ENCODE data around the gene NEK7. TPM values are rescaled to one million over a fixed set of nuclear protein-coding genes. Genes with fewer than 3 reads are reported as not detected.

NEK7 gene
- total and polyA plus RNA-seq, 9 of the 15 experiments (the other 6 are each of a cell fraction or from before 2014, with no cell fraction given), result 8.5 to 37.3 (median 27.7) TPM

GRCh38 chr1:198125995-198126735 is 30.6 kb upstream of the NEK7 start:
- Histone ChIP-seq H3K4me2 (ENCODE audit: insufficient read depth, low read length) (no peak overlapping the region), H3K4me3 (no peak overlapping the region), H3K9me3 (replicated peaks; ENCODE audit: control insufficient read depth, insufficient read depth, low read depth, low read length) (no peaks in the 10 kb centered on the region), H3K27ac (ENCODE audit: extremely low read depth, low read depth, low read length) (no peak overlapping the region), H3K79me2 (ENCODE audit: control insufficient read depth, insufficient read depth, low read length) (no peaks in the 10 kb centered on the region), H3K9ac (ENCODE audit: insufficient read depth in 1 of 2, low read depth in 2 of 2, low read length in 2 of 2) (no peak overlapping the region), H4K20me1 (replicated peaks; ENCODE audit: control insufficient read depth, insufficient read depth, low read length) (no peaks in the 10 kb centered on the region), H2AFZ (ENCODE audit: low read depth, low read length) (no peak overlapping the region), H3K36me3 (ENCODE audit: control insufficient read depth, insufficient read depth, low read length) (no peaks in the 10 kb centered on the region), H3K27me3 (ENCODE audit: control insufficient read depth in 2 of 2, insufficient read depth in 2 of 2, low read length in 2 of 2) (no peaks in the 10 kb centered on the region), H3K4me1 (replicated peaks in 1 of 2; ENCODE audit: control insufficient read depth in 2 of 2, insufficient read depth in 2 of 2, low read length in 2 of 2) (peaks cover 2 to 19% of the 10 kb centered on the region in 2 experiments; a peak in 3 of 5 replicates), H3K9me1 (ENCODE audit: control insufficient read depth, insufficient read depth, low read length) (no peaks in the 10 kb centered on the region)
- in situ Hi-C loops (cut with MboI) (no loop called here), intact Hi-C loops (cut with micrococcal nuclease) (no loop called here)
- DNase-seq (ENCODE audit: extremely low read depth in 1 of 4, low spot score in 3 of 4), result no peak
- no TSS peak for BruUV-seq (replicated peaks)
- ChIA-PET CTCF (ENCODE audit: low intra/inter-chr PET ratio) (no interaction called here), POLR2A (no interaction called here)
- FAIRE-seq, result peak; percentile 54
- 7% methylated on average over 1 of the region's 1 CpG for WGBS (ENCODE audit: insufficient coverage, low coverage, missing lambda C conversion rate)
- ATAC-seq, result no peak
- TF ChIP-seq THRAP3 (IDR thresholded peaks at IDR 0.05; ENCODE audit: borderline replicate concordance) (no peak), CC2D1A (IDR thresholded peaks at IDR 0.05) (no peak), GTF2B (IDR thresholded peaks at IDR 0.05; ENCODE audit: extremely low read depth, insufficient read length) (no peak), HSF4 (CRISPR knock-in tag; IDR thresholded peaks at IDR 0.05; ENCODE audit: borderline replicate concordance) (no peak), GABPB2 (CRISPR knock-in tag; conservative IDR thresholded peaks at IDR 0.05) (no peak), MBD2 (IDR thresholded peaks at IDR 0.05; ENCODE audit: borderline replicate concordance, low read depth) (no peak), ZFP30 (CRISPR knock-in tag; IDR thresholded peaks at IDR 0.05; ENCODE audit: borderline replicate concordance) (no peak), RFX7 (CRISPR knock-in tag; IDR thresholded peaks at IDR 0.05) (no peak), BHLHE40 (IDR thresholded peaks at IDR 0.05; ENCODE audit: low read length) (no peak), ZNF121 (CRISPR knock-in tag; conservative IDR thresholded peaks at IDR 0.05) (no peak), HDAC2 (IDR thresholded peaks at IDR 0.05) (no peak), DMBX1 (CRISPR knock-in tag; IDR thresholded peaks at IDR 0.05; ENCODE audit: borderline replicate concordance) (no peak), ZKSCAN8 (CRISPR knock-in tag; IDR thresholded peaks at IDR 0.05) (no peak), PREB (CRISPR knock-in tag; IDR thresholded peaks at IDR 0.05) (no peak), PCBP2 (IDR thresholded peaks at IDR 0.05; ENCODE audit: low read depth, low read length, poor library complexity, severe bottlenecking) (no peak)
